Heart left ventricle (tissue), 16 donors: Measurements from ENCODE around the gene ID2. TPM values are rescaled to one million over a fixed set of nuclear protein-coding genes. Genes with fewer than 3 reads are reported as not detected.

Experiments
- ATAC-seq, 4 donors: fragments of 200-7000 bp; cut with Tn5 transposase; one replicate each; pipeline ENCODE4 v1.9.1; 2020 to 2022; ENCODE audit warnings: moderate library complexity in 4 of 4, mild to moderate bottlenecking in 3 of 4, moderate number of reproducible peaks in 1 of 4
- DNase-seq, 5 donors: peaks; one replicate each; pipeline ENCODE4 v3.0.0-alpha.2; 2020
- H3K27ac ChIP-seq, 12 donors: fragments of 200-600 bp; sonication (generic) in 4 of 12; one replicate each; pipeline versions ENCODE4 v1.5.0 to v1.8.0; 2016 to 2022; ENCODE audit warnings: mild to moderate bottlenecking in 2 of 12
- H3K27me3 ChIP-seq, 9 donors: fragments of 200-600 bp; sonication (generic) in 2 of 9; one replicate each; pipeline versions ENCODE4 v1.5.1 to v1.8.0; 2016 to 2022; ENCODE audit warnings: mild to moderate bottlenecking in 3 of 9
- H3K36me3 ChIP-seq, 9 donors: fragments of 200-600 bp; sonication (generic) in 2 of 9; one replicate each; pipeline versions ENCODE4 v1.5.0 to v1.8.0; 2018 to 2022; ENCODE audit warnings: mild to moderate bottlenecking in 2 of 9
- H3K4me1 ChIP-seq, 12 donors: fragments of 200-600 bp; sonication (generic) in 4 of 12; one replicate each; pipeline versions ENCODE4 v1.5.0 to v1.8.0; 2016 to 2022; ENCODE audit warnings: mild to moderate bottlenecking in 3 of 12
- H3K4me3 ChIP-seq, 12 donors: fragments of 200-600 bp; sonication (generic) in 4 of 12; one replicate each; pipeline versions ENCODE4 v1.5.0 to v1.8.0; 2017 to 2022; ENCODE audit warnings: mild to moderate bottlenecking in 9 of 12, moderate library complexity in 4 of 12
- H3K9me3 ChIP-seq, 12 donors: fragments of 200-600 bp; sonication (generic) in 4 of 12; one replicate each; pipeline versions ENCODE4 v1.5.0 to v1.8.0; 2016 to 2022; ENCODE audit warnings: mild to moderate bottlenecking in 1 of 12
- POLR2A ChIP-seq, 2 donors: fragments of 450-650 bp; IDR thresholded peaks; one replicate each; pipeline ENCODE4 v1.6.1; 2017; ENCODE audit warnings: antibody characterized with exemption in 2 of 2, mild to moderate bottlenecking in 2 of 2, moderate library complexity in 2 of 2
- WGBS, 4 donors: extraction: QIAGEN DNeasy Blood & Tissue Kit in 2 of 4; methylation state at CpG; one replicate each; pipeline versions ENCODE4 v1.1.5 to v1.1.7; 2013 to 2018; 5-methylcytosine and 5-hydroxymethylcytosine counted together
- intact Hi-C, 10 donors: fragments of 100-400 bp; cut with DNase I; formaldehyde crosslinking; loops; one replicate each; pipeline versions ENCODE4 v1.11.1 to v1.14.2; 2022
- polyA plus RNA-seq, 2 donors: library from polyadenylated mRNA; stranded (reverse); fragments of 200-250 nt; gene quantifications; one replicate each; pipeline ENCODE4 v1.2.3, GENCODE V29; 2013
- total RNA-seq, 9 donors: library from RNA; depleted of rRNA in 2 of 9; stranded (reverse); fragments of >200 nt in 2 of 9; fragmentation: NEBNext Ultra II Directional in 3 of 9; extraction: Animal tissue kit (Norgen Biotek cat#: 25700) in 3 of 9; gene quantifications; one replicate each; pipeline versions ENCODE4 v1.1.0 to v1.2.4, GENCODE V29; 2016 to 2023
- TF ChIP-seq, protein P1 (sequence below), 12 donors: fragments of 200-600 bp; sonication (generic) in 4 of 12; IDR thresholded peaks; one replicate each; pipeline versions ENCODE4 v1.5.0 to v1.8.0; 2018 to 2022; ENCODE audit warnings: antibody characterized with exemption in 12 of 12, mild to moderate bottlenecking in 5 of 12
- donor health status: ischemic (EF 13 %, LVEDD 7.1; RV severe dilation, severe dysfunction).
- donor health status: healthy with polysubstance abuse.
- donor health status: DM: no; HTN: yes; CAD: no.
- donor health status: DM: no; HTN: no; CAD: no.
- donor health status: ischemic (EF 25% LVEDD 6.9; RV normal size, moderate dysfunction).
- donor health status: ischemic (EF 25% LVEDD 5.7; RV mildly dilated, moderate dysfunction).
- donor health status: healthy.
- donor health status: DM: yes; HTN: yes; CAD: no.
- donor health status: ischemic (EF 35%, LVEDD 5.7; RV mildly dilated, moderate dysfunction).
- donor health status: nonischemic (EF 11% LVEDD 7.7; RV severe dilation, severe dysfunction).
- donor health status: DM: yes; HTN: yes; CAD: no.
- donor health status: PGD.
- donor health status: ischemic (EF 29% LVEDD 5.4; RV normal size, mild dysfunction).
- donor health status: nonischemic (EF 23%, LVEDD 6.1; RV moderate dilation, normal function).

The ID2 gene
- total and polyA plus RNA-seq, 11 donors = 17.3 to 121 (median 44.7) TPM

DNA sequence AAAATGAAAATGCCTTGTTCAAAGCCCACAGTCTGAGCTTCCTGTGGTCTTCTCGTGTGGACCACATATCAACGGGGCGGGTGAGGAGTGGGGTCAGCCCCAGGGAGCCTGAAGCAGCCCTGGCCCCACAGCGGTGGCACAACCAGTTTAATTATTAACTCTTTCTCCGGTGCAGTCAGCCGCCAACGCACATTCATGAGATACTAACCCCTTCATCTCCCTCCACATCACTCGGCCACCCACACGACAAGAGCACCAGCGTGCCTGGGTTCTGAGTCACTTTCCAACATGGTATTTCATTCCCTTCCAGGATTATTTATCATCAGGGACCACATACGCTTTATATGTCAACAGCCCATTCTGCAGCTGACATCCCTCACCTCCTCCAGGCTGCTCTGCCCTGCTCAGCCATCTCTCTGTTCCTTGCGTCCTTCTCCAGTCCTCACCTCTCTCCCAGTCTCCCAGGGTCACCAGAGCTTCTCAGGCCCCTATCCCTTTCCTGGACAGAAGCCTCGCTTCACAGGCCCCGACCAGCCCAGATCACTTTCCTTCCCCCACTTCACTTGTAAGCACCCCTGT, 48.0 kb upstream of the ID2 start:
- no peak overlapping the region for H3K27ac ChIP-seq
- H3K4me3 ChIP-seq = no peak overlapping the region
- 58 to 76% (median 68%) methylated on average over 14 of the region's 14 CpGs for WGBS, 4 donors
- no peak for TF ChIP-seq POLR2A (IDR thresholded peaks at IDR 0.05)
- TF ChIP-seq, protein P1, sequence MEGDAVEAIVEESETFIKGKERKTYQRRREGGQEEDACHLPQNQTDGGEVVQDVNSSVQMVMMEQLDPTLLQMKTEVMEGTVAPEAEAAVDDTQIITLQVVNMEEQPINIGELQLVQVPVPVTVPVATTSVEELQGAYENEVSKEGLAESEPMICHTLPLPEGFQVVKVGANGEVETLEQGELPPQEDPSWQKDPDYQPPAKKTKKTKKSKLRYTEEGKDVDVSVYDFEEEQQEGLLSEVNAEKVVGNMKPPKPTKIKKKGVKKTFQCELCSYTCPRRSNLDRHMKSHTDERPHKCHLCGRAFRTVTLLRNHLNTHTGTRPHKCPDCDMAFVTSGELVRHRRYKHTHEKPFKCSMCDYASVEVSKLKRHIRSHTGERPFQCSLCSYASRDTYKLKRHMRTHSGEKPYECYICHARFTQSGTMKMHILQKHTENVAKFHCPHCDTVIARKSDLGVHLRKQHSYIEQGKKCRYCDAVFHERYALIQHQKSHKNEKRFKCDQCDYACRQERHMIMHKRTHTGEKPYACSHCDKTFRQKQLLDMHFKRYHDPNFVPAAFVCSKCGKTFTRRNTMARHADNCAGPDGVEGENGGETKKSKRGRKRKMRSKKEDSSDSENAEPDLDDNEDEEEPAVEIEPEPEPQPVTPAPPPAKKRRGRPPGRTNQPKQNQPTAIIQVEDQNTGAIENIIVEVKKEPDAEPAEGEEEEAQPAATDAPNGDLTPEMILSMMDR (IDR thresholded peaks at IDR 0.05) = no peak
- H3K27me3 ChIP-seq = no peaks in the 10 kb centered on the region
- intact Hi-C loops = no loop called here
- no peaks in the 10 kb centered on the region for H3K9me3 ChIP-seq
- H3K4me1 ChIP-seq = peaks cover 0 to 11% (median 0%) of the 10 kb centered on the region in 12 donors
- no peak for DNase-seq
- no peaks in the 10 kb centered on the region for H3K36me3 ChIP-seq
- ATAC-seq = peak; percentile 21 to 72 (median 50)

DNA sequence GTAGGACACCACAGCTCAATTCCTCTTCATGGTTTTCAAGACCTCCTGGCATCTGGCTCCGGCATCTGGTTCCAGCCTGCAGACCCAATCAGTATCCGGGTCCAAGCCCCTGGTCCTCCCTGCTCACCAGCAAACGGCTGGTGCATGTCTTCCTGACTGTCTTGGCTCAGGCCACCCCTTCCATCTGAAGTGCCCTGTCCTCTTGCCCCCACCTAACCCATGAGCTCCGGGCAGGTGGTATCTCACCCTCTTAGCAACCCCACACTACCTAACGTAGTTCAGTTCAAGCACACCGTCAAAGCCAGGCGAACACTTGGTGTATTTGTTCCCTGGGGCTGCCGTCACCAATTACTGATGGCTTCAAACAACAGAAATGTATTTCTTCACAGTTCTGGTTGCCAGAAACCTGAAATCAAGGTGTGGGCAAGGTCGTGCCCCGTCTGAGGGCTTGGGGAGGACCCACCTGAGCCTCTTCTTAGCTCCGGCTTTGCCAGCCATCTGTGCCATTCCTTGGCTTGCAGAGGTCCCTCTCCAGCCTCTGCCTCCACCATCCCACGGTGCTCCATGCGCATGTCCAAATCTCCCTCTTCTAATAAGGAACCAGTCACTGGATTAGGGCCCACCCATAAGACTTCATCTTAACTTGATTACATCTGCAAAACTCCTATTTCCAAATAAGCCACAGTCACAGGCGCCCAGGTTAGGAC, 47.2 kb upstream of the ID2 start:
- Histone ChIP-seq H3K9me3 (no peaks in the 10 kb centered on the region), H3K4me1 (peaks cover 0 to 11% (median 0%) of the 10 kb centered on the region in 12 donors), H3K27me3 (no peaks in the 10 kb centered on the region), H3K27ac (no peak overlapping the region), H3K36me3 (no peaks in the 10 kb centered on the region), H3K4me3 (no peak overlapping the region)
- ATAC-seq = no peak
- 89 to 97% (median 93%) methylated on average over 14 of the region's 14 CpGs for WGBS, 4 donors
- intact Hi-C loops = no loop called here
- TF ChIP-seq, protein P1 (IDR thresholded peaks at IDR 0.05) = no peak
- no peak for TF ChIP-seq POLR2A (IDR thresholded peaks at IDR 0.05)
- no peak for DNase-seq

DNA sequence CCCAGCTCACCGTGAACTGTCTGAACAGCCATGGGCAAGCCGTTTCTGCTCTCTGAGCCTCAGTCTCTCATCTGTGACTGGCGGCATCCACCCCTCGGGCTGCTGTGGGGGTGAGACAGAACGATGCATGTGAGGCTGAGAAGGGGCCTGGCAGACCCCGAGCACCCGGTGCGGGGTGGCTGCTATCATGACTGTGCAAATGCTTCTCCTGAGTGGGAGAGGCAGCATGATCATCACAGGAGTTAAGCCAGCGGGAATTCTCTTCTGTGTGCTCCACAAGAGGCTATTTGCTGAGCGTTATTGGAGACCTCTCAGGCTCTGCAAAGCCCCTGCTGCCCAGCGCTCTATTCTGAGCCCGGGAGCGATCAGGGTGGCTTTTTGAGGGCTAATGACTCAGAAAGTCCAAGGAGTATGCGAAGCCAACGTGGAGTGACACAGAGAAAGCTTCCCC, 45.8 kb upstream of the ID2 start:
- H3K9me3 ChIP-seq = no peaks in the 10 kb centered on the region
- TF ChIP-seq, protein P1 (IDR thresholded peaks at IDR 0.05) = no peak
- TF ChIP-seq POLR2A (IDR thresholded peaks at IDR 0.05) = no peak
- WGBS, 4 donors = 84 to 96% (median 91%) methylated on average over 10 to 15 of the region's 15 CpGs
- ATAC-seq (no peak), DNase-seq (no peak)
- H3K4me1 ChIP-seq = peaks cover 0 to 11% (median 0%) of the 10 kb centered on the region in 12 donors
- no peak overlapping the region for H3K27ac ChIP-seq
- no peak overlapping the region for H3K4me3 ChIP-seq
- no peaks in the 10 kb centered on the region for H3K27me3 ChIP-seq
- intact Hi-C loops = no loop called here
- H3K36me3 ChIP-seq = no peaks in the 10 kb centered on the region

DNA sequence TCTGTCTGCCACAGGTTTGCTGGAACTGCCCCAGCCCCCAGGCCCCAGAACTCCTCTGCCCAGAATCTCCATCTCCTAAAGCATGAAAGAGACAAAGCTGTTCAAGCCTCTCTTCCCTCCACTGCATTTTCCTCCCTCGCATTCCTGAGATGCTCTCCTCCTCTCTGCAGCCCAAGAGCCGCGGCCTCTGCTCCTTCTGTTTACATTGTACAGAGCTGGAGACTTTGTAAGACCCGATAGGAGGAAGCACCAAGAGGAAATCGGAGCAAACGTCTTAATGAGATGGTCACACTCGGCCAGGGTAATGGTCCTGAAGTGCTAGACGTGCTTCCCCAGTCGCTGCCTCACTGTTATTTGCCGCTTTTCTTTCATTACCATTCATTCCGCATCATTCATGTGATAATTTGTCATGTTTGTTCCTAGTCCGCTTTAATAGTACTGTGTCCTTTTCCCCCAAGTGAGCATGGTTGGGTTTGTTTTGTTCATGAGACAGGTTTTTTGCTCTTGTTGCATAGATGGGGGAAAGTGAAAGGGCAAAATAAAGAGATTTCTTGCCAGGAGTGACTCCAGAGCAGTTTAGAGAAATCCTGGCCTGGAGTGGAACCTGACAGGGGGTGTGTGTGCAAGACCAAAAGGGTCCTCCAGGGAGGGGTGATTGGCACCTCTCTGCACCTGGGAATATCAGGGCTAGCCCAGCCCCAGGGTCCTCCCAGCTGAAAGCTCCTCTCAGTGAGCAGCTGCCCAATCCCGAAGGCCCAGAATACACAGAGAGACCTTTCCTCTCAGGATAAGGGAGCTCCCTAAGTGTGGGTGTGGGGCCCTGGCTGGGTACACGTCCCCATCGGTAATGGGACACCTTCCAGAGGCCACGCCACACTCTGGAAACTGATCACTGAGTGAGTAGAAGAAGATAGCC, 44.9 kb upstream of the ID2 start:
- TF ChIP-seq, protein P1 (IDR thresholded peaks at IDR 0.05) = no peak
- TF ChIP-seq POLR2A (IDR thresholded peaks at IDR 0.05) = no peak
- Histone ChIP-seq H3K27ac (no peak overlapping the region), H3K36me3 (no peaks in the 10 kb centered on the region), H3K4me3 (no peak overlapping the region), H3K9me3 (no peaks in the 10 kb centered on the region), H3K27me3 (no peaks in the 10 kb centered on the region), H3K4me1 (peaks cover 0 to 11% (median 0%) of the 10 kb centered on the region in 12 donors)
- WGBS, 4 donors = 57 to 66% (median 64%) methylated on average over 16 of the region's 16 CpGs
- intact Hi-C loops = no loop called here
- ATAC-seq (no peak), DNase-seq (no peak)
